ENCODE results near the gene HUWE1. TPM values are rescaled to one million over a fixed set of nuclear protein-coding genes. Genes with fewer than 3 reads are reported as not detected.

HUWE1 gene
- total RNA-seq, 1 donor from 2014 or later = 108 TPM

DNA sequence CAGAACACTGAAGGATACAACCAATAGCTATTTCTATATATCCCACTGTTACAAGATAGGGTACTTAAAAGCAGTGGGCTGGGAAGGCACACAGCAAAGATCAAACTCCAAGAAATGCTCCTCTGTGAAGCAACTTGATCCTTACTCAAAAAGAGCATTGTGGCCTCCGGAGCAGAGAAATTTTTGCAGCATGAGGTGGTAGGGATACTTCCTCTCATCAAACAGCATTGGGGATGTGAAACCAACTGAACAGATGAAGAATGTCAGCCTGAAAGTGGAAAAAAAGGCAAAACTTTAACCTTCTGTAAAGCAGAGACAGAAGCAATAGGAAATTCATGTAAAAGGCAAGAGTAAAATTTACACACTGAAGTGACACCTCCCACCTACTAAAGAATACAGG, 92.2 kb downstream of the HUWE1 start:
- no peaks in the 10 kb centered on the region for H3K9me3 ChIP-seq (ENCODE audit: control insufficient read depth in 3 of 3, low read length in 3 of 3)
- H3K4me1 ChIP-seq (ENCODE audit: control insufficient read depth in 3 of 3, insufficient read depth in 3 of 3, low read length in 3 of 3) = no peaks in the 10 kb centered on the region
- H3K4me3 ChIP-seq (ENCODE audit: low read length in 3 of 3) = no peak overlapping the region
- H3K27ac ChIP-seq (ENCODE audit: low read depth, low read length) = no peak overlapping the region
- peaks cover 39 to 59% (median 54%) of the 10 kb centered on the region in 3 donors for H3K36me3 ChIP-seq (ENCODE audit: control insufficient read depth in 3 of 3, insufficient read depth in 3 of 3, low read length in 3 of 3)
- H3K27me3 ChIP-seq (ENCODE audit: control insufficient read depth in 3 of 3, insufficient read depth in 3 of 3, low read length in 3 of 3) = no peaks in the 10 kb centered on the region
- no peak overlapping the region for H3K9ac ChIP-seq (ENCODE audit: low read depth in 1 of 3, low read length in 3 of 3)

DNA sequence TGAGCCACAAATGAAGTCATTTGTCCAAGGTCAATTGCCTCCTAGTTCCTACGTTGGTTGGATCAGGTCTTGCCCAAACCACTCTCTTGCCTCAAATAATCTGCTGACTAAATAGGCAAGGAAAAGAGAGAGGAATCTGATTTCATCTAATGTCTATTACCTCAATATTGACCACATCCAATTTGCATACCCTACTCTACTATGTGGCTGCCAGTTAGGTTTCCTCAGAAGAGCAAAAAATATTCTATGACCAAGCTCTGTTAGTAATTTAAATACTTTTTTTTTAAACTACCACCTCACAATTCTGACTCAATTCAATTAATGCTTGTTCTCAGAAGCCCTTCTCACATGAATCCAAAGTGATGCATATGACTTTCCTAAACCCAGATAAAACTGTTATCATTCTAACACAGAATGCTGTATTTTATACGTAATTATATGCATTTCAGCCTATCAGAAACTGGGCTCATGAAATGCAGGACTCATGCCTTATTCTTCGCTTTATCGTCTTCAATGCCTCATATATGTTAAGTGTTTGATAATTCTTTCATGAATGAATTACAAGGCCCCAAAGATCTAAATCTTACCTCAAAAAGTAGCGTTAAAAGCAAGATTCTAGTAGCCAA, 98.6 kb downstream of the HUWE1 start:
- H3K4me3 ChIP-seq (ENCODE audit: low read length in 3 of 3) = no peak overlapping the region
- H3K9ac ChIP-seq (ENCODE audit: low read depth in 1 of 3, low read length in 3 of 3) = no peak overlapping the region
- H3K27me3 ChIP-seq (ENCODE audit: control insufficient read depth in 3 of 3, insufficient read depth in 3 of 3, low read length in 3 of 3) = no peaks in the 10 kb centered on the region
- no peak overlapping the region for H3K27ac ChIP-seq (ENCODE audit: low read depth, low read length)
- H3K4me1 ChIP-seq (ENCODE audit: control insufficient read depth in 3 of 3, insufficient read depth in 3 of 3, low read length in 3 of 3) = no peaks in the 10 kb centered on the region
- no peaks in the 10 kb centered on the region for H3K9me3 ChIP-seq (ENCODE audit: control insufficient read depth in 3 of 3, low read length in 3 of 3)
- peaks cover 61 to 80% (median 78%) of the 10 kb centered on the region in 3 donors for H3K36me3 ChIP-seq (ENCODE audit: control insufficient read depth in 3 of 3, insufficient read depth in 3 of 3, low read length in 3 of 3)

DNA sequence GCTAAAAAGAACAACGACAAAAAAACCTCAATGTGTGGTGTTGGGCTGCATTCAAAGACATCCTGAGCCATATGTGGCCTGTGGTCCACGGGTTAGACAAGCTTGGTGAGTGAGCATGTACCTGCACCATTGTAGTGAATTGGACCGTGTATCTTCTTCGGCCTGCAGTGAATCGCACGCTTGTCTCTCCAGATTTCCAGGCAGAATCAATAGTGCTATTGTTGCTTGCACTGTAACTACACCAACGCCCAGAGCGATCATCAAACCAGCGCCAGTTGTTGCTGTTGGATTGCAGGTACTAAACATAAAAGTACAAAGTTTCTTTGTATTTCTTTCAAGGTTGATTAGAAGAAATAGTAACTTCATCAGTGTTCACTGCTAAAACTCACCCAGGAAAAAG, 101.6 kb downstream of the HUWE1 start:
- H3K36me3 ChIP-seq (ENCODE audit: control insufficient read depth in 3 of 3, insufficient read depth in 3 of 3, low read length in 3 of 3) = peaks cover 42 to 64% (median 57%) of the 10 kb centered on the region in 3 donors

GRCh38 chrX:53583571-53583970, 102.9 kb downstream of the HUWE1 start:
- Histone ChIP-seq H3K27me3 (ENCODE audit: control insufficient read depth in 3 of 3, insufficient read depth in 3 of 3, low read length in 3 of 3) (no peaks in the 10 kb centered on the region), H3K4me3 (ENCODE audit: low read length in 3 of 3) (no peak overlapping the region), H3K36me3 (ENCODE audit: control insufficient read depth in 3 of 3, insufficient read depth in 3 of 3, low read length in 3 of 3) (peaks cover 34 to 54% (median 50%) of the 10 kb centered on the region in 3 donors), H3K4me1 (ENCODE audit: control insufficient read depth in 3 of 3, insufficient read depth in 3 of 3, low read length in 3 of 3) (no peaks in the 10 kb centered on the region), H3K9me3 (ENCODE audit: control insufficient read depth in 3 of 3, low read length in 3 of 3) (no peaks in the 10 kb centered on the region), H3K9ac (ENCODE audit: low read depth in 1 of 3, low read length in 3 of 3) (no peak overlapping the region), H3K27ac (ENCODE audit: low read depth, low read length) (no peak overlapping the region)

More for the DNA sequence above, 101.6 kb downstream of the HUWE1 start:
- Histone ChIP-seq H3K4me3 (ENCODE audit: low read length in 3 of 3) (no peak overlapping the region), H3K27ac (ENCODE audit: low read depth, low read length) (no peak overlapping the region), H3K4me1 (ENCODE audit: control insufficient read depth in 3 of 3, insufficient read depth in 3 of 3, low read length in 3 of 3) (no peaks in the 10 kb centered on the region), H3K27me3 (ENCODE audit: control insufficient read depth in 3 of 3, insufficient read depth in 3 of 3, low read length in 3 of 3) (no peaks in the 10 kb centered on the region), H3K9ac (ENCODE audit: low read depth in 1 of 3, low read length in 3 of 3) (no peak overlapping the region), H3K9me3 (ENCODE audit: control insufficient read depth in 3 of 3, low read length in 3 of 3) (no peaks in the 10 kb centered on the region)

GRCh38 chrX:53580742-53581504, 105.6 kb downstream of the HUWE1 start:
- Histone ChIP-seq H3K9me3 (ENCODE audit: control insufficient read depth in 3 of 3, low read length in 3 of 3) (no peaks in the 10 kb centered on the region), H3K4me1 (ENCODE audit: control insufficient read depth in 3 of 3, insufficient read depth in 3 of 3, low read length in 3 of 3) (no peaks in the 10 kb centered on the region), H3K36me3 (ENCODE audit: control insufficient read depth in 3 of 3, insufficient read depth in 3 of 3, low read length in 3 of 3) (peaks cover 27 to 43% (median 42%) of the 10 kb centered on the region in 3 donors), H3K27me3 (ENCODE audit: control insufficient read depth in 3 of 3, insufficient read depth in 3 of 3, low read length in 3 of 3) (no peaks in the 10 kb centered on the region), H3K27ac (ENCODE audit: low read depth, low read length) (no peak overlapping the region), H3K9ac (ENCODE audit: low read depth in 1 of 3, low read length in 3 of 3) (no peak overlapping the region), H3K4me3 (ENCODE audit: low read length in 3 of 3) (no peak overlapping the region)

DNA sequence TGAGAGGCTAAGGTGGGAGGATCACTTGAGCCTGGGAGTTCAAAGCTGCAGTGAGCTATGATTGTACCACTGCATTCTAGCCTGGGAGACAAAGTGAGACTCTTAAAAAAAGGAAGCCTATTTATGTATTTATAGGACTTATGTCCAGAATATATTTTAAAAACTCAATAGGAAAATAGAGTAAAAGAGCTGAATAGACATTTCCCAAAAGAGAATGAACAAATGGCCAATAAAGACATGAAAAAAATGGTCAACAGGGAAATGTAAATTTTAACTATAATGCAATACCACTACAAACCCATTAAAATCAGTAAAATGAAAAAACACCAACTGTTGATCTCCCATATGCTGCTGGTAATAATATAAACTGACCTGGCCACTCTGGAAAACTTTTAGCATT, 115.0 kb downstream of the HUWE1 start:
- peaks cover 30 to 51% (median 45%) of the 10 kb centered on the region in 3 donors for H3K36me3 ChIP-seq (ENCODE audit: control insufficient read depth in 3 of 3, insufficient read depth in 3 of 3, low read length in 3 of 3)
- H3K9ac ChIP-seq (ENCODE audit: low read depth in 1 of 3, low read length in 3 of 3) = no peak overlapping the region
- no peaks in the 10 kb centered on the region for H3K27me3 ChIP-seq (ENCODE audit: control insufficient read depth in 3 of 3, insufficient read depth in 3 of 3, low read length in 3 of 3)
- no peak overlapping the region for H3K27ac ChIP-seq (ENCODE audit: low read depth, low read length)
- H3K4me3 ChIP-seq (ENCODE audit: low read length in 3 of 3) = no peak overlapping the region
- H3K4me1 ChIP-seq (ENCODE audit: control insufficient read depth in 3 of 3, insufficient read depth in 3 of 3, low read length in 3 of 3) = no peaks in the 10 kb centered on the region
- H3K9me3 ChIP-seq (ENCODE audit: control insufficient read depth in 3 of 3, low read length in 3 of 3) = no peaks in the 10 kb centered on the region

- peaks cover 64 to 79% (median 67%) of the 10 kb centered on the region in 3 donors for H3K36me3 ChIP-seq (ENCODE audit: control insufficient read depth in 3 of 3, insufficient read depth in 3 of 3, low read length in 3 of 3)
- H3K9ac ChIP-seq (ENCODE audit: low read depth in 1 of 3, low read length in 3 of 3) = no peak overlapping the region
- H3K4me3 ChIP-seq (ENCODE audit: low read length in 3 of 3) = no peak overlapping the region
- no peak overlapping the region for H3K27ac ChIP-seq (ENCODE audit: low read depth, low read length)
- no peaks in the 10 kb centered on the region for H3K27me3 ChIP-seq (ENCODE audit: control insufficient read depth in 3 of 3, insufficient read depth in 3 of 3, low read length in 3 of 3)
- no peaks in the 10 kb centered on the region for H3K4me1 ChIP-seq (ENCODE audit: control insufficient read depth in 3 of 3, insufficient read depth in 3 of 3, low read length in 3 of 3)
- no peaks in the 10 kb centered on the region for H3K9me3 ChIP-seq (ENCODE audit: control insufficient read depth in 3 of 3, low read length in 3 of 3)
Observed at GRCh38 chrX:53563324-53563723, 123.2 kb downstream of the HUWE1 start.

- H3K4me1 ChIP-seq (ENCODE audit: control insufficient read depth in 3 of 3, insufficient read depth in 3 of 3, low read length in 3 of 3) = no peaks in the 10 kb centered on the region
- no peaks in the 10 kb centered on the region for H3K9me3 ChIP-seq (ENCODE audit: control insufficient read depth in 3 of 3, low read length in 3 of 3)
- H3K27ac ChIP-seq (ENCODE audit: low read depth, low read length) = no peak overlapping the region
- no peak overlapping the region for H3K9ac ChIP-seq (ENCODE audit: low read depth in 1 of 3, low read length in 3 of 3)
- H3K36me3 ChIP-seq (ENCODE audit: control insufficient read depth in 3 of 3, insufficient read depth in 3 of 3, low read length in 3 of 3) = peaks cover 68 to 87% (median 70%) of the 10 kb centered on the region in 3 donors
- H3K4me3 ChIP-seq (ENCODE audit: low read length in 3 of 3) = no peak overlapping the region
- no peaks in the 10 kb centered on the region for H3K27me3 ChIP-seq (ENCODE audit: control insufficient read depth in 3 of 3, insufficient read depth in 3 of 3, low read length in 3 of 3)
Observed at GRCh38 chrX:53561912-53562311, 124.6 kb downstream of the HUWE1 start.

DNA sequence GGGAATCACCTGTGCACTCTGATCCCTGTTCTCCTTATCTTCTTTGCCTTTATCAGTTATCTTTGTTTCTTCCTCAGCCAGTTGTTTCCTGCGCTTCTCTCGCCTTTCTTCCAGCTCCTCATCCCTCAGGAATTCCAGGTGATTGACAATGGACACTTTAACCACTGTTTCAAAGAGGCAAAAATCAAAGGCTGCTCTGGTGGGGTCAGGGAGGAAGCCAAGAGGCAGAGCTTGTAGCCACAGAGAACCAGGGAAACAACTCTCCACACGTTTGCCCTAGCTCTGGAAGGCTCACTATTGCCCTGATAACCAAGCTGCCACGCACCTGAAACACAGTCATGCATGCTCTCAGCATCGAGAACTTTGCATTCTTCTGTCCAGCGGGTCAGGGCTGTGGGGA, 127.9 kb downstream of the HUWE1 start:
- Histone ChIP-seq H3K36me3 (ENCODE audit: control insufficient read depth in 3 of 3, insufficient read depth in 3 of 3, low read length in 3 of 3) (peaks cover 61 to 84% (median 62%) of the 10 kb centered on the region in 3 donors), H3K4me1 (ENCODE audit: control insufficient read depth in 3 of 3, insufficient read depth in 3 of 3, low read length in 3 of 3) (no peaks in the 10 kb centered on the region), H3K27me3 (ENCODE audit: control insufficient read depth in 3 of 3, insufficient read depth in 3 of 3, low read length in 3 of 3) (no peaks in the 10 kb centered on the region), H3K9me3 (ENCODE audit: control insufficient read depth in 3 of 3, low read length in 3 of 3) (no peaks in the 10 kb centered on the region), H3K4me3 (ENCODE audit: low read length in 3 of 3) (no peak overlapping the region), H3K27ac (ENCODE audit: low read depth, low read length) (no peak overlapping the region), H3K9ac (ENCODE audit: low read depth in 1 of 3, low read length in 3 of 3) (no peak overlapping the region)

- Histone ChIP-seq H3K36me3 (ENCODE audit: control insufficient read depth in 3 of 3, insufficient read depth in 3 of 3, low read length in 3 of 3) (peaks cover 57 to 77% (median 60%) of the 10 kb centered on the region in 3 donors), H3K27ac (ENCODE audit: low read depth, low read length) (no peak overlapping the region), H3K4me1 (ENCODE audit: control insufficient read depth in 3 of 3, insufficient read depth in 3 of 3, low read length in 3 of 3) (no peaks in the 10 kb centered on the region), H3K27me3 (ENCODE audit: control insufficient read depth in 3 of 3, insufficient read depth in 3 of 3, low read length in 3 of 3) (peaks cover 0 to 5% (median 0%) of the 10 kb centered on the region in 3 donors), H3K4me3 (ENCODE audit: low read length in 3 of 3) (no peak overlapping the region), H3K9ac (ENCODE audit: low read depth in 1 of 3, low read length in 3 of 3) (no peak overlapping the region), H3K9me3 (ENCODE audit: control insufficient read depth in 3 of 3, low read length in 3 of 3) (no peaks in the 10 kb centered on the region)
Observed at GRCh38 chrX:53556868-53557267, 129.7 kb downstream of the HUWE1 start.

Data from skeletal muscle tissue (tissue), 4 donors.